ENCODE data around the gene MUC5AC.
"Not testable (repeated sequence)": the region's sequence is repeated elsewhere in the genome, so short reads cannot be mapped to it uniquely, and the experiment has no call there.

Gene MUC5AC

GRCh38 chr11:1178201-1178885 is 20.6 kb downstream of the MUC5AC start:
- DNase-seq = no peak

DNA sequence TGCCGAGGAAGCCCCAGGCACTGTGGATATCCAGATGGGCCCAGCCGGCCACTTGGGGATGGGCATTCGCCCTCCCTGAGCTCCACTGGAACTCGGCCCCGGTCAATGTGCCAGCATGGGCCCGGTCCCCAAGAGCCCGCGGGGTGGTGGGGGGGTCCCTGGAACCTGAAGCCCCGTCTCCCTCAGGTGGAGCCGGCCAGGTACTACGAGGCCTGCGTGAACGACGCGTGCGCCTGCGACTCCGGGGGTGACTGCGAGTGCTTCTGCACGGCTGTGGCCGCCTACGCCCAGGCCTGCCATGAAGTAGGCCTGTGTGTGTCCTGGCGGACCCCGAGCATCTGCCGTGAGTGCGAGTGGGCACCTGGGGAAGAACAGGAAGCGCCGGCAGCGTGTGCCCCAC is 21.2 kb downstream of the MUC5AC start:
- DNase-seq = no peak

- DNase-seq = no peak
Observed at GRCh38 chr11:1179641-1180040, 21.9 kb downstream of the MUC5AC start.

DNA sequence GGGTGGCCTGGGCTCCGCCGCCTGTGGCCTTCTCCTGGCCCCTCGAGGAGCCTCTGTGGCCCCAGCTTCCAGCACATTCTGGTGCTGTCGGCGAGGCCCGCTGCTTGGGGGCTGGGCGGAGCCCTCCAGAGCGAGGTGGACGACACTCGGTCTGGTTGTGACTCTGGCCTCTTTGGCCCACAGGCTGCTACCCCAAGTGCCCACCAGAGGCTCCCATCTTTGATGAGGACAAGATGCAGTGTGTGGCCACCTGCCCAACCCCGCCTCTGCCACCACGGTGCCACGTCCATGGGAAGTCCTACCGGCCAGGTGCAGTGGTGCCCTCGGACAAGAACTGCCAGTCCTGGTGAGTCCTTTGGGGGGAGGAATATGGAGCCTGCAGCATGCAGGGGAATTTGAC is 22.4 kb downstream of the MUC5AC start:
- no peak for DNase-seq

DNA sequence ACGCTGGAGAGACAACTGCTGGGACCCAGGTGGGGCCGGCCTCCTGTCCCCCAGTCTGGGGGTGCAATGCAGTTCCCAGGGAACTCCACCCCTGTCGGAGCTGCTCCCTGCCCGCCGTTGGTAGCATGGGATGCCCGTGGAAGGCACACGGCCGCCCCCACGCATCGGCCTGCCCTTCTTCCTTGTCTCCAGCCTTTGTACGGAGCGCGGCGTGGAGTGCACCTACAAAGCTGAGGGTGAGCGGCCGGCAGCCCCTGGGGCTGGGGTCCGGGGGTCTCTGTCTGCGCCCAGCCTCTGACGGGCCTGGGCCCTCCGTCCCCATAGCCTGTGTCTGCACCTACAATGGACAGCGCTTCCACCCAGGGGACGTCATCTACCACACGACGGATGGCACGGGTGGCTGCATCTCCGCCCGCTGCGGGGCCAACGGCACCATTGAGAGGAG is 23.2 kb downstream of the MUC5AC start:
- DNase-seq = no peak

DNA sequence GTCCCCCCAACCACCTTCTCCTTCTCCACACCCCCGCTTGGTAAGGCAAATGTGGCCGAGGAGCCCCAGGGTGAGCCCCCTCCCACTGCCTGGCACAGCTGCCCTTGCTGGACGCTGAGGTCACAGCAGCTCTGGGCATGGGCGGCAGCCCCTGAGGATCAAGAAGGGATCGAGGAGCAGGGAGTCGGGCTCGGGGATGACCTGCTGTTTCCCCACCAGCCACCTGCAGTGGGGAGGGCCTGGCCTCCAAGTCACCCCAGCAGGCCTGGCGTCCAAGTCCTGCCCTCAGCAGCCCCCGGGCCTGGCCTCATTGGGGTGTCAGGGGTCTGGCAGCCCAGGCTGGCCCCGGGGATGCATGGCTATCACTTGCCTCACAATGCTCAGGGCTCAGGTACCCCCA is 23.7 kb downstream of the MUC5AC start:
- no peak for DNase-seq

DNA sequence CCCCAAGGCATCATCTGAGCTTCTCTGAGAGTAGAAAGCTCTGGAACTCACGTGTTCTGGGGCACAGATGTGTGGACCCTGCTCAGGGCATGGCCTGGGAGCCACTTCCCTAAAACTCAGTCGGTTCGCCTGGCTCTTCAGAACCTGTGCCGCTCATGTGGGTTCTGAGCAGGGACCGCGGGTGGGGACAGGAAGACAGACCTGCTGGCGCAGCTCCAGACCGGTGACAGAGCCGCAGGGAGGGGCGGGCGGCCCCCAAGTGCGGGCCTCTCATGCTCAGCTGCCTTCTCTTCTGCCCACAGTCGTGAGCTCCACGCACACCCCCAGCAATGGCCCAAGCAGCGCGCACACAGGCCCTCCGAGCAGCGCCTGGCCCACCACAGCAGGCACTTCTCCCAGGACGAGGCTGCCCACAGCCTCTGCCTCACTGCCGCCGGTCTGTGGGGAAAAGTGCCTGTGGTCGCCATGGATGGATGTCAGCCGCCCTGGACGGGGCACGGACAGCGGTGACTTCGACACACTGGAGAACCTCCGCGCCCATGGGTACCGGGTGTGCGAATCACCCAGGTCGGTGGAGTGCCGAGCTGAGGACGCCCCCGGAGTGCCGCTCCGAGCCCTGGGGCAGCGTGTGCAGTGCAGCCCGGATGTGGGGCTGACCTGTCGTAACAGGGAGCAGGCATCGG is 24.2 kb downstream of the MUC5AC start:
- no peak for DNase-seq

- DNase-seq = not testable (repeated sequence)
Observed at GRCh38 chr11:1184139-1184538, 26.4 kb downstream of the MUC5AC start.

DNA sequence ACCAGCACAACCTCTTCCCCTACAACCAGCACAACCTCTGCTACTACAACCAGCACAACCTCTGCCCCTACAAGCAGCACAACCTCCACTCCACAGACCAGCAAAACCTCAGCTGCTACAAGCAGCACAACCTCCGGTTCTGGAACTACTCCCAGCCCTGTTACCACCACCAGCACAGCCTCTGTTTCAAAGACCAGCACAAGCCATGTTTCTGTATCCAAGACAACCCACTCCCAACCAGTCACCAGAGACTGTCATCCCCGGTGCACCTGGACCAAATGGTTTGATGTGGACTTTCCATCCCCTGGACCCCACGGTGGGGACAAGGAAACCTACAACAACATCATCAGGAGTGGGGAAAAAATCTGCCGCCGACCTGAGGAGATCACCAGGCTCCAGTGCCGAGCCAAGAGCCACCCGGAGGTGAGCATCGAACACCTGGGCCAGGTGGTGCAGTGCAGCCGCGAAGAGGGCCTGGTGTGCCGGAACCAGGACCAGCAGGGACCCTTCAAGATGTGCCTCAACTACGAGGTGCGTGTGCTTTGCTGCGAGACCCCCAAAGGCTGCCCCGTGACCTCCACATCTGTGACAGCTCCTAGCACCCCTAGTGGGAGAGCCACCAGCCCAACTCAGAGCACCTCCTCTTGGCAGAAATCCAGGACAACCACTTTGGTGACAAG is 30.8 kb downstream of the MUC5AC start:
- DNase-seq = not testable (repeated sequence)

GRCh38 chr11:1189816-1190215 is 32.1 kb downstream of the MUC5AC start:
- not testable (repeated sequence) for DNase-seq

- DNase-seq = not testable (repeated sequence)
Observed at GRCh38 chr11:1191786-1192470, 34.2 kb downstream of the MUC5AC start.

DNA sequence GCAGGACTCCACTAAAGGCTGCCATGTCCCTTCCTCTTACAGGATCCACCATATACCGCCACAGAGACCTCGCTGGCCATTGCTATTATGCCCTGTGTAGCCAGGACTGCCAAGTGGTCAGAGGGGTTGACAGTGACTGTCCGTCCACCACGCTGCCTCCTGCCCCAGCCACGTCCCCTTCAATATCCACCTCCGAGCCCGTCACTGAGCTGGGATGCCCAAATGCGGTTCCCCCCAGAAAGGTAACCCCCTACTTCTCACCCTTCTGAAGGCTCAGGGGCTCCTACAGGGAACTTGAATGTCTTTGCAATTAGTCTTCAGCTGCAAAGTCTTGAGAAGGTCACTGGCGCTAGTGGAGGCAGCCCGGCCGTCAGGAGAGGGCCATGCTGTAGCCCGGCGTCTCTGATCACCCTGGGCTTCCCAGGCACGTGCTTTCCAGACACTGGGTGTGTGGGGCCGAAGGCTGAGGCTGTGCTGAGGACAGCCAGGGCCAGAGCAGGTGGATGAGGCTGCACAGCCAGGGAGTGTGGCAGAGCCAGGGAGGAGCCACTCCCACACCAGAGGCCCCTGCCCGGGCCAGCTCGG is 35.1 kb downstream of the MUC5AC start:
- no peak for DNase-seq

DNA sequence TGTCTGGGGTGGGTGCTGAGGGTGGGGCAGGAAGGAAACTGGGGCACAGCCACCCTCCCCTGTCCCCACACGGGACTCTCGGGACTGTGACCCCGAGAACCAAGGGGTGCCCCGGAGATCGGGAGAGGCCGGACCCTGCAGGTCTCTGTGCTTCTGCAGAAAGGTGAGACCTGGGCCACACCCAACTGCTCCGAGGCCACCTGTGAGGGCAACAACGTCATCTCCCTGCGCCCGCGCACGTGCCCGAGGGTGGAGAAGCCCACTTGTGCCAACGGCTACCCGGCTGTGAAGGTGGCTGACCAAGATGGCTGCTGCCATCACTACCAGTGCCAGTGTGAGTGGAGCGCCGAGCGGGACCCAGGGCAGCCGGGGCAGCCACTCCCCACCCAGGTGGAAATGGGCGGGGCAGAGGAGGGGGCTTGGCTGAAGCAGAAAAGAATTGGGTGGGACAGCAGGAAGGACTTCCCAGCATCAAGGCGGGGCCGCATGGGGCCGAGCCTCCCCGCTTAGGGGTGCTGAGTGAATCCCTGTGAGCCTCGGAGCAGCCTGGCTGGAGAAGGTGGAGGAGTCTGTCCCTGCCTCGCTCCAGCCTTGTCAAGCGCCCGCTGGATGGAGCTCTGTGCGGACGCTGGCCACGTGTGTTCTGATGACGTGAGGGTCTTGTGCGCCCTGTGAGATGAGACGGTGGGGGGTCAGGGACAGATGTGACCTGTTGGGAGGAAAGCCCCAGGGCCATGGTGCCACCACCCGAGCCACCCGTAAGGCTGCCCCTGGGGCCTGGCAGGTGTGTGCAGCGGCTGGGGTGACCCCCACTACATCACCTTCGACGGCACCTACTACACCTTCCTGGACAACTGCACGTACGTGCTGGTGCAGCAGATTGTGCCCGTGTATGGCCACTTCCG is 35.8 kb downstream of the MUC5AC start:
- no peak for DNase-seq

GRCh38 chr11:1194231-1194976 is 36.7 kb downstream of the MUC5AC start:
- DNase-seq = no peak

DNA sequence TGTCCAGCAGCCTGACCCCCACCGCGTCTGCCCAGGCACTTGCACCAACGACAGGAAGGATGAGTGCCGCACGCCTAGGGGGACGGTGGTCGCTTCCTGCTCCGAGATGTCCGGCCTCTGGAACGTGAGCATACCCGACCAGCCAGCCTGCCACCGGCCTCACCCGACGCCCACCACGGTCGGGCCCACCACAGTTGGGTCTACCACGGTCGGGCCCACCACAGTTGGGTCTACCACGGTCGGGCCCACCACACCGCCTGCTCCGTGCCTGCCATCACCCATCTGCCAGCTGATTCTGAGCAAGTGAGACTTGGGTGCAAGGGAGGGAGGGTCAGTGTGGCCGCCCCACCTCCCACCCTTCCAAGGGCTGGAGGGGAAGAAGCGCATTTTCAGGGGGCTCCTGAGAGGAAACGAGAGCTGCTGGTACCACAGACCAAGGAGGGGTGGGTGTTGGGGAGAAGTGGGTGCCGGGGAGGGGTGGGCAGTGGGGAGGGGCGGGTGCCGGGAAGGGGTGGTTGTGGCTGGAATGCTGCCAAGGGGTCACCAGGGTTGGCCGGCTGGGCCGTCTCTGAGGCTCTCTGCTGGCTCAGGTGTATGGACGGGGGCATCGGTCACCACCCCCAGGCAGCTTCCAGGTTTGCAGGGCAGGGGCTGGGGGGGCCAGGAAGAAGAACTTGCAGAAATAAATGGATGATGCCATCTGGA is 37.4 kb downstream of the MUC5AC start:
- no peak for DNase-seq

GRCh38 chr11:1195682-1196515 is 38.1 kb downstream of the MUC5AC start:
- no peak for DNase-seq

GRCh38 chr11:1196516-1197391 is 39.0 kb downstream of the MUC5AC start:
- DNase-seq = no peak

DNA sequence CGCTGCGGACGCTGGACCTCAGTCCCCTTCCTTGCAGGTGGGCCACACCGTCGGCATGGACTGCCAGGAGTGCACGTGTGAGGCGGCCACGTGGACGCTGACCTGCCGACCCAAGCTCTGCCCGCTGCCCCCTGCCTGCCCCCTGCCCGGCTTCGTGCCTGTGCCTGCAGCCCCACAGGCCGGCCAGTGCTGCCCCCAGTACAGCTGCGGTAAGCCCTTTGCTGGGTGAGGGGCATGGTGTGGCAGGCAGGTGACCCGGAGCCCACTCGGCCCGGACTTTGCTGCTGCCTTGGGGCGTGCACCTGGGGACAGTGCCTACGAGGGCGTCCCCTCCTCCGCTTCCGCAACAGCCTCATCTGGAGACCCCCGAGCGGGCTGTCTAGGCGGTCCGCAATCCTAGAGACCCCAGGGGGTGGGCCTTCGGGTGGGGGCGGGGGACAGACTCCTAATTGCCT is 39.7 kb downstream of the MUC5AC start:
- no peak for DNase-seq

Data from NCI-H446 treated with DMSO at 0.1 percent for 48 hours (cell line).